Measurements from ENCODE around the gene NUP188. TPM values are rescaled to one million over a fixed set of nuclear protein-coding genes. Genes with fewer than 3 reads are reported as not detected.

Gene NUP188
- total RNA-seq, 1 experiment from 2014 or later = 80.9 TPM

- Histone ChIP-seq H3K36me3 (ENCODE audit: control insufficient read depth, insufficient read depth, low read length) (peaks cover 1% of the 10 kb centered on the region; the same call in 1 of the 2 replicates), H3K4me1 (peaks cover 19% of the 10 kb centered on the region), H3K9me3 (no peaks in the 10 kb centered on the region), H3K27me3 (replicated peaks; ENCODE audit: control insufficient read depth, insufficient read depth, low read length) (no peaks in the 10 kb centered on the region), H3K4me3 (ENCODE audit: low read depth, low read length) (no peak overlapping the region)
- intact Hi-C loops (cut with micrococcal nuclease; ENCODE audit: unreplicated experiment) = no loop called here
- no TSS peak for BruUV-seq (replicated peaks)
- TF ChIP-seq CTCF (IDR thresholded peaks at IDR 0.05; ENCODE audit: insufficient read depth in 1 of 2, low read depth in 1 of 2, low read length in 1 of 2, severe bottlenecking in 1 of 2, unreplicated experiment in 1 of 2) = no peak
- DNase-seq = no peak
- Mint-ChIP-seq H3K36me3 (ENCODE audit: insufficient read depth, unreplicated experiment) (peaks cover 27% of the 10 kb centered on the region), H3K4me1 (ENCODE audit: low read depth, unreplicated experiment) (peaks cover 22% of the 10 kb centered on the region), H3K4me3 (ENCODE audit: unreplicated experiment) (no peak overlapping the region), H3K9me3 (ENCODE audit: unreplicated experiment) (no peaks in the 10 kb centered on the region), H3K27ac (ENCODE audit: unreplicated experiment) (no peak overlapping the region), H3K27me3 (ENCODE audit: insufficient read depth, unreplicated experiment) (no peaks in the 10 kb centered on the region)
- CTCF ChIA-PET = no interaction called here
- POLR2A ChIA-PET = no interaction called here
These were observed 39.1 kb upstream of the NUP188 start for GRCh38 chr9:128908372-128908771.

- Mint-ChIP-seq H3K27me3 (ENCODE audit: insufficient read depth, unreplicated experiment) (no peaks in the 10 kb centered on the region), H3K4me3 (ENCODE audit: unreplicated experiment) (no peak overlapping the region), H3K4me1 (ENCODE audit: low read depth, unreplicated experiment) (peaks cover 22% of the 10 kb centered on the region), H3K9me3 (ENCODE audit: unreplicated experiment) (no peaks in the 10 kb centered on the region), H3K27ac (ENCODE audit: unreplicated experiment) (no peak overlapping the region), H3K36me3 (ENCODE audit: insufficient read depth, unreplicated experiment) (peaks cover 32% of the 10 kb centered on the region)
- no peak for TF ChIP-seq CTCF (IDR thresholded peaks at IDR 0.05; ENCODE audit: insufficient read depth in 1 of 2, low read depth in 1 of 2, low read length in 1 of 2, severe bottlenecking in 1 of 2, unreplicated experiment in 1 of 2)
- H3K4me3 ChIP-seq (ENCODE audit: low read depth, low read length) = no peak overlapping the region
- DNase-seq = no peak
- CTCF ChIA-PET = no interaction called here
- BruUV-seq (replicated peaks) = no TSS peak
- H3K36me3 ChIP-seq (ENCODE audit: control insufficient read depth, insufficient read depth, low read length) = peaks cover 1% of the 10 kb centered on the region; the same call in 1 of the 2 replicates
- POLR2A ChIA-PET = no interaction called here
- no peaks in the 10 kb centered on the region for H3K9me3 ChIP-seq
- intact Hi-C loops (cut with micrococcal nuclease; ENCODE audit: unreplicated experiment) = no loop called here
- H3K4me1 ChIP-seq = peaks cover 19% of the 10 kb centered on the region
- no peaks in the 10 kb centered on the region for H3K27me3 ChIP-seq (replicated peaks; ENCODE audit: control insufficient read depth, insufficient read depth, low read length)
These were observed 37.6 kb upstream of the NUP188 start for GRCh38 chr9:128909859-128910258.

- POLR2A ChIA-PET = no interaction called here
- H3K4me3 Mint-ChIP-seq (ENCODE audit: unreplicated experiment) = no peak overlapping the region
These were observed 36.6 kb upstream of the NUP188 start for GRCh38 chr9:128910906-128911305.

More at GRCh38 chr9:128910906-128911305, 36.6 kb upstream of the NUP188 start:
- no peaks in the 10 kb centered on the region for H3K27me3 ChIP-seq (replicated peaks; ENCODE audit: control insufficient read depth, insufficient read depth, low read length)
- H3K9me3 ChIP-seq = no peaks in the 10 kb centered on the region
- intact Hi-C loops (cut with micrococcal nuclease; ENCODE audit: unreplicated experiment) = no loop called here
- no peak overlapping the region for H3K4me3 ChIP-seq (ENCODE audit: low read depth, low read length)
- no TSS peak for BruUV-seq (replicated peaks)
- H3K36me3 ChIP-seq (ENCODE audit: control insufficient read depth, insufficient read depth, low read length) = peaks cover 1% of the 10 kb centered on the region; the same call in 1 of the 2 replicates
- Mint-ChIP-seq H3K36me3 (ENCODE audit: insufficient read depth, unreplicated experiment) (peaks cover 39% of the 10 kb centered on the region), H3K27me3 (ENCODE audit: insufficient read depth, unreplicated experiment) (no peaks in the 10 kb centered on the region), H3K27ac (ENCODE audit: unreplicated experiment) (peak overlapping the region; percentile 25), H3K4me1 (ENCODE audit: low read depth, unreplicated experiment) (peaks cover 22% of the 10 kb centered on the region), H3K9me3 (ENCODE audit: unreplicated experiment) (no peaks in the 10 kb centered on the region)
- DNase-seq = no peak
- no peak for TF ChIP-seq CTCF (IDR thresholded peaks at IDR 0.05; ENCODE audit: insufficient read depth in 1 of 2, low read depth in 1 of 2, low read length in 1 of 2, severe bottlenecking in 1 of 2, unreplicated experiment in 1 of 2)
- peaks cover 19% of the 10 kb centered on the region for H3K4me1 ChIP-seq
- CTCF ChIA-PET = interaction anchor here (0.7 kb wide), 1 partner anchor 15 kb away, joined by 3 read pairs; no protein-coding TSS in a partner anchor
